HG03457 (cell line): ENCODE data around the gene PLEKHM1.

Experiments
- ATAC-seq: cut with Tn5 transposase; IDR thresholded peaks from one replicate; pipeline ENCODE4 v1.9.1; 2021; ENCODE audit warnings: moderate number of reproducible peaks; ENCODE audit not compliant: unreplicated experiment

Gene PLEKHM1

GRCh38 chr17:45402916-45403315, 87.6 kb downstream of the PLEKHM1 start:
- no peak for ATAC-seq

- no peak for ATAC-seq
Measured at GRCh38 chr17:45398800-45399199, 91.7 kb downstream of the PLEKHM1 start.

GRCh38 chr17:45397796-45398195, 92.7 kb downstream of the PLEKHM1 start:
- ATAC-seq, result no peak

- ATAC-seq, result no peak
Measured at GRCh38 chr17:45396496-45397205, 93.9 kb downstream of the PLEKHM1 start.

GRCh38 chr17:45395569-45396415, 94.7 kb downstream of the PLEKHM1 start:
- no peak for ATAC-seq

GRCh38 chr17:45394913-45395568, 95.5 kb downstream of the PLEKHM1 start:
- ATAC-seq, result no peak

GRCh38 chr17:45394564-45394912, 96.0 kb downstream of the PLEKHM1 start:
- ATAC-seq, result no peak

- no peak for ATAC-seq
Measured at GRCh38 chr17:45394091-45394490, 96.4 kb downstream of the PLEKHM1 start.

GRCh38 chr17:45393411-45393810, 97.1 kb downstream of the PLEKHM1 start:
- no peak for ATAC-seq

GRCh38 chr17:45391918-45392317, 98.6 kb downstream of the PLEKHM1 start:
- ATAC-seq, result no peak

- no peak for ATAC-seq
Measured at GRCh38 chr17:45391291-45391690, 99.2 kb downstream of the PLEKHM1 start.

GRCh38 chr17:45389354-45389753, 101.2 kb downstream of the PLEKHM1 start:
- no peak for ATAC-seq

GRCh38 chr17:45388604-45389325, 101.8 kb downstream of the PLEKHM1 start:
- no peak for ATAC-seq

GRCh38 chr17:45387739-45388138, 102.8 kb downstream of the PLEKHM1 start:
- ATAC-seq, result no peak

- ATAC-seq, result no peak
Measured at GRCh38 chr17:45386178-45386577, 104.3 kb downstream of the PLEKHM1 start.
